Measurements from ENCODE around the gene LCP2. TPM values are rescaled to one million over a fixed set of nuclear protein-coding genes. Genes with fewer than 3 reads are reported as not detected.

Gene LCP2
- total and polyA plus RNA-seq, 2 experiments from 2014 or later: 0.80 TPM; not detected in 1

DNA sequence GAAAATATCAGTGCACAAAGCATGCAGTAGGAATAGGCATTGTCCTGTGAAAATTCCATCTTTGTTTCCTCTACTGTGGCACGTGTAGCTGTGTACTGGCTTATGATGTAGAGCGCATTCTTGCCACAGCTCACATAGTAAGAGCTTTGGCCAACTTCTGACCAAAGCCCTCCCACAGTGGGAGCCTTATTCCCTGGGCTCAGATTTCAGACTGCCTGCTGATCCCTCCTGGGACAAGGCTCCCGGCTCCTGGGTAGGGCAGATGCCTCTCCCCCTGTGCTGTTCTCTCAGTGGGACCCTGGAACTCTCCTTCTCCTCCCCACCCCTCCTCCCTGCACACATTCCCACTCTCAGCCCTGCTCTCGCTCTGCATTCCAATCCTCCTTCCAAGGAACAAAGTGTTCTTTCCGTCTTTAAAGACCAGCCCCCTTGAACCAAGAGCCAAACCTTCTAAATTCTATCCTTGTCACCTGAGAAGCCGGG, 17.5 kb downstream of the LCP2 start:
- Histone ChIP-seq H3K9me2 (replicated peaks; ENCODE audit: insufficient read depth) (no peaks in the 10 kb centered on the region), H3K4me1 (ENCODE audit: insufficient read depth) (peaks cover 4% of the 10 kb centered on the region), H4K20me1 (ENCODE audit: insufficient read depth, poor library complexity, severe bottlenecking) (no peaks in the 10 kb centered on the region), H3K9me3 (ENCODE audit: low read depth) (no peaks in the 10 kb centered on the region), H3K4me3 (no peak overlapping the region), H3K4me2 (no peak overlapping the region), H3K27ac (no peak overlapping the region), H3K79me2 (no peaks in the 10 kb centered on the region), H2AFZ (no peak overlapping the region), H3K27me3 (no peaks in the 10 kb centered on the region), H3K36me3 (replicated peaks; ENCODE audit: insufficient read depth, low read depth) (no peaks in the 10 kb centered on the region)
- DNase-seq (ENCODE audit: low spot score): no peak
- 49% methylated on average over 6 of the region's 6 CpGs for WGBS (ENCODE audit: low lambda C conversion rate, missing lambda C conversion rate)
- TF ChIP-seq, protein P1, sequence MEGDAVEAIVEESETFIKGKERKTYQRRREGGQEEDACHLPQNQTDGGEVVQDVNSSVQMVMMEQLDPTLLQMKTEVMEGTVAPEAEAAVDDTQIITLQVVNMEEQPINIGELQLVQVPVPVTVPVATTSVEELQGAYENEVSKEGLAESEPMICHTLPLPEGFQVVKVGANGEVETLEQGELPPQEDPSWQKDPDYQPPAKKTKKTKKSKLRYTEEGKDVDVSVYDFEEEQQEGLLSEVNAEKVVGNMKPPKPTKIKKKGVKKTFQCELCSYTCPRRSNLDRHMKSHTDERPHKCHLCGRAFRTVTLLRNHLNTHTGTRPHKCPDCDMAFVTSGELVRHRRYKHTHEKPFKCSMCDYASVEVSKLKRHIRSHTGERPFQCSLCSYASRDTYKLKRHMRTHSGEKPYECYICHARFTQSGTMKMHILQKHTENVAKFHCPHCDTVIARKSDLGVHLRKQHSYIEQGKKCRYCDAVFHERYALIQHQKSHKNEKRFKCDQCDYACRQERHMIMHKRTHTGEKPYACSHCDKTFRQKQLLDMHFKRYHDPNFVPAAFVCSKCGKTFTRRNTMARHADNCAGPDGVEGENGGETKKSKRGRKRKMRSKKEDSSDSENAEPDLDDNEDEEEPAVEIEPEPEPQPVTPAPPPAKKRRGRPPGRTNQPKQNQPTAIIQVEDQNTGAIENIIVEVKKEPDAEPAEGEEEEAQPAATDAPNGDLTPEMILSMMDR (IDR thresholded peaks at IDR 0.05; ENCODE audit: poor library complexity): no peak
- TF ChIP-seq EZH2phosphoT487 (IDR thresholded peaks at IDR 0.05; ENCODE audit: low read depth, severe bottlenecking, unreplicated experiment) (no peak), EZH2 (IDR thresholded peaks at IDR 0.05; ENCODE audit: borderline replicate concordance) (no peak)

DNA sequence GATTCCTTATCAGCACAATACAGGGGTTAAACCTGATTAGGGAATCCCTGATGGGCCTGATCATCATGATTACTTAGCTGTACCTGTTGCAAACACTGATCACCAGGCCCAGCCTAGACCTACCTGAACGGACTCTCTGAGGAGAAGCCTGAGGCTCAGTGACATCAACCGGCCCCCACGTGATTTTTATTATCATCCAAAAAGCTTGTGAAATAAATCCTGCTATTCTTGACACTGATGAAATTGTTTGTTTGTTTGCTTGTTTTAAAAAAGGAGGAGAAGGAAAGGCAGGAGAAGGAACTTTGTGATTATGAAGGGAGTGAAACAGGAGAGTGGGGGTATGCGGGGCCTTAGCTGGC, 18.1 kb downstream of the LCP2 start:
- Histone ChIP-seq H2AFZ (no peak overlapping the region), H3K36me3 (replicated peaks; ENCODE audit: insufficient read depth, low read depth) (no peaks in the 10 kb centered on the region), H3K27ac (no peak overlapping the region), H3K4me1 (ENCODE audit: insufficient read depth) (peaks cover 4% of the 10 kb centered on the region), H3K9me3 (ENCODE audit: low read depth) (no peaks in the 10 kb centered on the region), H3K9me2 (replicated peaks; ENCODE audit: insufficient read depth) (no peaks in the 10 kb centered on the region), H3K4me2 (no peak overlapping the region), H3K4me3 (no peak overlapping the region), H3K79me2 (no peaks in the 10 kb centered on the region), H3K27me3 (no peaks in the 10 kb centered on the region), H4K20me1 (ENCODE audit: insufficient read depth, poor library complexity, severe bottlenecking) (no peaks in the 10 kb centered on the region)
- no peak for DNase-seq (ENCODE audit: low spot score)
- 85% methylated on average over 4 of the region's 4 CpGs for WGBS (ENCODE audit: low lambda C conversion rate, missing lambda C conversion rate)
- TF ChIP-seq EZH2phosphoT487 (IDR thresholded peaks at IDR 0.05; ENCODE audit: low read depth, severe bottlenecking, unreplicated experiment): no peak
- TF ChIP-seq EZH2 (IDR thresholded peaks at IDR 0.05; ENCODE audit: borderline replicate concordance): no peak
- TF ChIP-seq, protein P1 (IDR thresholded peaks at IDR 0.05; ENCODE audit: poor library complexity): no peak

DNA sequence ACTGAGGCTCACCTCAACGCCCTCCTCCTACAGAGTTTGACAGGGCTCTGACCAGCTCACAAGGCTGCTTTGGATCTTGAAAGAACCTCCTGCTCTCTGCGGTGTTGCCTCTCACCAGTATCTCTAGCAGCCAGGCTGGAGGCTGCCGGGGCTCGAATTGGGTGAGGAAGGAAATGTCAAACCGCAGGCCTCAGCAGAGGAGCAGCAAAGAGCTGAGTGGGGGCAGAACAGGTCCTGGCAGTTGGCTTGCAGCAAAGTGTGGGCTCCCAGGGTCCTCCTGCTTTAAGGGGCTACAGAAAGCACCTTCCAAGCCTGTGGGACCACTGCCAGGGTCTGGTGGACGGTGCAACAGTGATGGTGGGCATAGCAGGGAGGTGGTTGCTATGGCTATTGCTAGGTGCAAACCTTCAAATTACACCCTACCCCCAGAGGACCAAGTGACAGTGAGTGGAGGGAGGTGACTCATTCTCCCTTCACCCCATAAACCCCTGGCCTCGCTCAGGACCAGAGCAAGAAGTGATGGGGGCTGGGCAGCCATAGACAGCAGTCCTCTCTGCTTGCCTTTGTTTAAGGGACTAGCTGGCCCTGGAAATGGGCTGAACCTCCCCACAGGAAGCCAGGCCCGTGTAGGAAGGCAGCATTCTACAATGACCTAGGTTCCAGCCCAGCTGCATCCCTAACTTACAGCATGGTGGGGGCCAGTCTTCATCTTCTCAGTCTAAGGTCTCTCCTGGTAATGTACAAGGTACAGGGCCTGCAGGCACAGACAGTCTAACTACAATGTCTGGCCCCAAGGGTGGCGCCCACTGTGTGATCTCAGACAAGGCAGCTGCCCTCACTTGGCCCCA, 18.7 kb downstream of the LCP2 start:
- Histone ChIP-seq H4K20me1 (ENCODE audit: insufficient read depth, poor library complexity, severe bottlenecking) (no peaks in the 10 kb centered on the region), H3K9me2 (replicated peaks; ENCODE audit: insufficient read depth) (no peaks in the 10 kb centered on the region), H3K4me2 (no peak overlapping the region), H3K27ac (no peak overlapping the region), H2AFZ (no peak overlapping the region), H3K79me2 (no peaks in the 10 kb centered on the region), H3K36me3 (replicated peaks; ENCODE audit: insufficient read depth, low read depth) (no peaks in the 10 kb centered on the region), H3K27me3 (no peaks in the 10 kb centered on the region), H3K4me3 (no peak overlapping the region), H3K9me3 (ENCODE audit: low read depth) (no peaks in the 10 kb centered on the region), H3K4me1 (ENCODE audit: insufficient read depth) (peaks cover 4% of the 10 kb centered on the region)
- TF ChIP-seq EZH2phosphoT487 (IDR thresholded peaks at IDR 0.05; ENCODE audit: low read depth, severe bottlenecking, unreplicated experiment) (no peak), EZH2 (IDR thresholded peaks at IDR 0.05; ENCODE audit: borderline replicate concordance) (no peak)
- TF ChIP-seq, protein P1 (IDR thresholded peaks at IDR 0.05; ENCODE audit: poor library complexity): no peak
- no peak for DNase-seq (ENCODE audit: low spot score)
- 66% methylated on average over 9 of the region's 9 CpGs for WGBS (ENCODE audit: low lambda C conversion rate, missing lambda C conversion rate)

All from hepatocyte (in vitro differentiated cells).